Mucosa of rectum (tissue), 2 donors: Measurements from ENCODE around the gene RPLP2.

Source experiments
- H3K27ac ChIP-seq, 2 donors: one replicate each; pipeline ENCODE4 v1.7.0; 2013; ENCODE audit warnings: inconsistent platforms in 2 of 2, low read depth in 2 of 2, low read length in 2 of 2
- H3K27me3 ChIP-seq, 2 donors: one replicate each; pipeline ENCODE4 v1.7.0; 2013; ENCODE audit warnings: low read length in 2 of 2; ENCODE audit not compliant: control insufficient read depth in 2 of 2, insufficient read depth in 2 of 2
- H3K36me3 ChIP-seq, 2 donors: one replicate each; pipeline ENCODE4 v1.7.0; 2013; ENCODE audit warnings: low read length in 2 of 2; ENCODE audit not compliant: control insufficient read depth in 2 of 2, insufficient read depth in 2 of 2
- H3K4me1 ChIP-seq, 2 donors: one replicate each; pipeline ENCODE4 v1.7.0; 2013; ENCODE audit warnings: low read length in 2 of 2, mild to moderate bottlenecking in 1 of 2; ENCODE audit not compliant: control insufficient read depth in 2 of 2, insufficient read depth in 2 of 2
- H3K4me3 ChIP-seq, 2 donors: one replicate each; pipeline ENCODE4 v1.7.0; 2013; ENCODE audit warnings: low read length in 2 of 2
- H3K9ac ChIP-seq, 2 donors: one replicate each; pipeline ENCODE4 v1.7.0; 2013; ENCODE audit warnings: low read length in 2 of 2, low read depth in 1 of 2, mild to moderate bottlenecking in 1 of 2
- H3K9me3 ChIP-seq, 2 donors: one replicate each; pipeline ENCODE4 v1.7.0; 2013; ENCODE audit warnings: low read length in 2 of 2; ENCODE audit not compliant: control insufficient read depth in 2 of 2
- donor health status: healthy.
- donor health status: Normal muscosa, but diverticular disease.

RPLP2 gene

DNA sequence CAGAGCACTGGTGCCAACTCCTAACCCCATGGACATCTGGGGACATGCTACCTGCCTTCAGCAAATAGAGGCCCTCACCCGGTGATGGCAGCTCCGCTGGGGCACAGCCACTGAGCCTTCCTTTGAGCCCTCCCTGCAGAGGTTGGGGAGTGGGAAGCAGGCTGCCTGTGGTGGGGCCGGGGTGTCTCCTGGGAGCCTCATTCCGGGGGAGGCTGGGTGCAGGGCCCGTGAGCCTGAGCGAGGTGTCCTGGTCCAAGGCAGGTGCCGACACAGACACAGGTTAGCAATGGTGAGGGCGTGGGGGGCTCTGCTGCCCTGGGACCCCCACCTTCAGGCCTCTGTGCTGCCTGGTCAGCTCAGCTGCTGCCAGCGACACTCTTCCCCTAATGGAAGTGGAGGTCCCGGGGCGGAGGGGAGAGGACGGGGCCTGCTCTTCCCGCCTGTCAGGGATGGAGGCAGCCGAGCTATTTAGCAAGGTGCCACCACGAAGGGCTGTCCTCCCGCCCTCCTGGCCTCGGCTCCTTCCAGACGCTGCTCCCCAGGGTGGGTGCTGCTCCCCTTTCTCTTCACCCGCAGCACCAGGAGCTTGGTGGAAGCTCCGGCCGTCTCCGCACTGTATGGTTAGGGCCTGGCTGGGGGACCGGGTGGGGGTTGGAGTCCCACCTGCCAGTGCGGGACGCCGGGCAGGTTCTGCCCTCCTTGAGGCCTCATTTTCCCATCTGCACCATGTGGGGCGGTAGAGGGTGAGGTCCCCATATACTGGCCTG, 44.1 kb downstream of the RPLP2 start:
- H3K27ac ChIP-seq, result no peak overlapping the region

GRCh38 chr11:854601-855329, 45.0 kb downstream of the RPLP2 start:
- H3K9ac ChIP-seq, result no peak overlapping the region
- peaks cover under 1 to 5% of the 10 kb centered on the region in 2 donors for H3K4me1 ChIP-seq
- H3K27ac ChIP-seq, result no peak overlapping the region
- no peak overlapping the region for H3K4me3 ChIP-seq
- H3K27me3 ChIP-seq, result peaks cover 11 to 13% of the 10 kb centered on the region in 2 donors
- no peaks in the 10 kb centered on the region for H3K36me3 ChIP-seq
- no peaks in the 10 kb centered on the region for H3K9me3 ChIP-seq

More for the DNA sequence above, 44.1 kb downstream of the RPLP2 start:
- Histone ChIP-seq H3K4me1 (peaks cover 0 to 3% of the 10 kb centered on the region in 2 donors), H3K9me3 (no peaks in the 10 kb centered on the region), H3K9ac (no peak overlapping the region), H3K4me3 (no peak overlapping the region), H3K36me3 (no peaks in the 10 kb centered on the region), H3K27me3 (peaks cover 11 to 13% of the 10 kb centered on the region in 2 donors)

- Histone ChIP-seq H3K36me3 (no peaks in the 10 kb centered on the region), H3K27me3 (peaks cover 10 to 11% of the 10 kb centered on the region in 2 donors), H3K27ac (no peak overlapping the region), H3K4me3 (no peak overlapping the region), H3K4me1 (peaks cover 6 to 9% of the 10 kb centered on the region in 2 donors), H3K9me3 (no peaks in the 10 kb centered on the region), H3K9ac (no peak overlapping the region)
Measured at GRCh38 chr11:855330-855674, 45.5 kb downstream of the RPLP2 start.

DNA sequence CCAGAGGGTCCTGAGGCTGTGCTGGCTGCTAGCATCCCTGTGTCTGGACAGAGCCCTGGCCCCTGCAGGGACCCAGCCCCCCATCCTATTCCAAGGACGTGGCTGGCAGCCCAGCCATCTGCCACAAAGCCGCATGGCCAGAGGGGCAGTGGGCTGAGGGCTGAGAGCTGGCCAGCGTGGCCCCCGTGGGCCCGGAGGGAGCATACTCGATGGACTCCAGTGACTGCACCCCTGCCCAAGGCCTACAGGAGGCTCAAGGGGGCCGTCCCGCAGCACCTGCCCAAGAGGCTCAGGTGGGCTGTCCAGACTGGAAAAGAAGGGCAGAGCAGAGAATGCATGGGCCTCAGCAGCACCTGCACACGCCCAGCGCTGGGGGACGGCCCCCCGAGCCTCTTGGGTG, 46.0 kb downstream of the RPLP2 start:
- Histone ChIP-seq H3K4me1 (peaks cover 6 to 9% of the 10 kb centered on the region in 2 donors), H3K27me3 (peaks cover 6 to 8% of the 10 kb centered on the region in 2 donors), H3K27ac (no peak overlapping the region), H3K9ac (no peak overlapping the region), H3K4me3 (no peak overlapping the region), H3K36me3 (no peaks in the 10 kb centered on the region), H3K9me3 (no peaks in the 10 kb centered on the region)

- no peak overlapping the region for H3K4me3 ChIP-seq
- H3K27me3 ChIP-seq, result peaks cover 1 to 6% of the 10 kb centered on the region in 2 donors
- H3K4me1 ChIP-seq, result peaks cover 6 to 9% of the 10 kb centered on the region in 2 donors
- no peak overlapping the region for H3K27ac ChIP-seq
- no peak overlapping the region for H3K9ac ChIP-seq
- no peaks in the 10 kb centered on the region for H3K36me3 ChIP-seq
- H3K9me3 ChIP-seq, result no peaks in the 10 kb centered on the region
Measured at GRCh38 chr11:856397-856796, 46.6 kb downstream of the RPLP2 start.

- H3K36me3 ChIP-seq, result no peaks in the 10 kb centered on the region
- H3K27me3 ChIP-seq, result peaks cover 3 to 16% of the 10 kb centered on the region in 2 donors
- H3K4me1 ChIP-seq, result peaks cover 11 to 14% of the 10 kb centered on the region in 2 donors
- H3K27ac ChIP-seq, result no peak overlapping the region
- no peaks in the 10 kb centered on the region for H3K9me3 ChIP-seq
- H3K9ac ChIP-seq, result no peak overlapping the region
- H3K4me3 ChIP-seq, result no peak overlapping the region
Measured at GRCh38 chr11:858053-858761, 48.4 kb downstream of the RPLP2 start.

DNA sequence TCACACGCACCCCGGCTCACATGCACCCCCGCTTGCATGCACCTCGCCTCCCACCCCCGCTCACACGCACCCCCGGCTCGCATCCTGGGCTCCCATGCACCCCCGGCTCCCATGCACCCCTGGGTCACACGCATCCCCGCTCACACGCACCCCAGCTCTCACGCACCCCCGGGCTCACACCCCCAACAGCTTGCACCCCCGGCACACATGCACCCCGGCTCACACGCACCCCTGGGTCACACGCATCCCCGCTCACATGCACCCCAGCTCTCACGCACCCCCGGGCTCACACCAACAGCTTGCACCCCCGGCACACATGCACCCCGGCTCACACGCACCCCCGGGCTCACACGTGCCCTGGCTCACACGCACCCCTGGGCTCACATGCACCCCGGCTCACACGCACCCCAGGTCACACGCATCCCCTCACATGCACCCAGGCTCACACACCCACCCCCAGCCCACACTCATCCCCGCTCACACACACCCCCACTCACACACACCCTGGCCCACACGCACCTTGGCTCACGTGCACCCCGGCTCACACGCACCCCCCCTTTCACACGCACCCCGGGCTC, 49.1 kb downstream of the RPLP2 start:
- Histone ChIP-seq H3K9ac (no peak overlapping the region), H3K27me3 (peaks cover 3 to 21% of the 10 kb centered on the region in 2 donors), H3K4me1 (peaks cover 11 to 14% of the 10 kb centered on the region in 2 donors), H3K27ac (no peak overlapping the region), H3K9me3 (no peaks in the 10 kb centered on the region), H3K36me3 (no peaks in the 10 kb centered on the region), H3K4me3 (no peak overlapping the region)

DNA sequence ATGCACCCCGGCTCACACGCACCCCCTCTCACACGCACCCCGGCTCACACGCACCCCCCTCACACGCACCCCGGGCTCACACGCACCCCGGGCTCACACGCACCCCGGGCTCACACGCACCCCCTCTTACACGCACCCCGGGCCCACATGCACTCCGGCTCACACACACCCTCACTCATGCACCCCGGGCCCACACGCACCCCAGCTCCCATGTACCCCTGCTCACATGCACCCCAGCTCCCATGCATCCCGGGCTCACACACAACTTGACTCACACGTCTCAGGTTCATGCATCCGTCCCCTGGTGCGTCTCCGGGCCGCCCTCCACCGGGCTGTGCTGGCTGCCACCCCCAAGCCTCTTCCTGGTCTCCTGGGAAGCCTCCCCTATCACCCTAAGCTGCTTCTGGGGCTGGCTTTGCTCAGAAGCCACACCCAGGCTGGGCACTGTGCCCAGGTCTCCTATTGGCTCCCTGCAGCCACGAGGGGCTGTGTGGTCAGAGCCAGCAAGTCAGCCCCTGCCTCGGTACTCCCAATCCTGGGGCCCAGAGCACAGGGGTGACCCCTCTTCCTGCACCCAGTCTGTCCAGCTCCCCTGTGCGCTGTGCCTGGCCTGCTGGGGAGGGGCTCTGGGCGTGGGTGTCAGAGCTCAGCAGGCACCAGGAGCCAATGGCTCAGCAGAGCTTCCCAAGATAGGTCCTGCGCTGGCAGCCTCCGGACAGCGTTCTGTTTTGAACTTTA, 49.8 kb downstream of the RPLP2 start:
- Histone ChIP-seq H3K4me3 (peak overlapping the region in 1 of 2 donors; percentile 33), H3K36me3 (no peaks in the 10 kb centered on the region), H3K9me3 (no peaks in the 10 kb centered on the region), H3K27me3 (peaks cover 3 to 28% of the 10 kb centered on the region in 2 donors), H3K27ac (no peak overlapping the region), H3K9ac (no peak overlapping the region), H3K4me1 (peaks cover 11 to 14% of the 10 kb centered on the region in 2 donors)

- no peak overlapping the region for H3K4me3 ChIP-seq
- no peak overlapping the region for H3K9ac ChIP-seq
- H3K9me3 ChIP-seq, result no peaks in the 10 kb centered on the region
- peaks cover 11 to 14% of the 10 kb centered on the region in 2 donors for H3K4me1 ChIP-seq
- H3K27me3 ChIP-seq, result peaks cover 3 to 35% of the 10 kb centered on the region in 2 donors
- H3K27ac ChIP-seq, result no peak overlapping the region
- H3K36me3 ChIP-seq, result no peaks in the 10 kb centered on the region
Measured at GRCh38 chr11:860234-861104, 50.7 kb downstream of the RPLP2 start.
